Measurements from ENCODE around the gene S100A14. TPM values are rescaled to one million over a fixed set of nuclear protein-coding genes. Genes with fewer than 3 reads are reported as not detected.
"Not testable (repeated sequence)": the region's sequence is repeated elsewhere in the genome, so short reads cannot be mapped to it uniquely, and the experiment has no call there.

Gene S100A14
- total RNA-seq, 6 experiments from 2014 or later: 0.54 TPM; not detected in 5

DNA sequence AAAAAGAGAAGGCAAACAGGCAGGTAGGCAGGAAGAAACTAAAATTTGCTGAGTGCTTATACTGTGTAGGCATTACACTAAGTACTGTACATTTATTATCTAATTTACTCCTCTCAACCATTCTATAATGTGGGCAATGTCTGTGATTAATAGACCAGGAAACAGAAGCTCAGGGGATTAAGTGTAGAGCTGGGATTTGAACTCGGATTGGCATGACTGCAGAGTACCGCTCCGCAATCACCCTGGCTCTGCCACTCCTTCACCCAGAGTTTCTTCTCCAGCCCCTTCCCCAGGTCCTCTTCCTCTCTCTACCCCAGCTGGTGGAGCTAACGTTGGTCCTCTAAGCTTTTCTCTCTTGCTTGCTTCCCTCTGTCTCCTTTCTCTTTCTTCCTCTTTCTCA, 39.0 kb downstream of the S100A14 start:
- H3K9me3 Mint-ChIP-seq: no peaks in the 10 kb centered on the region

DNA sequence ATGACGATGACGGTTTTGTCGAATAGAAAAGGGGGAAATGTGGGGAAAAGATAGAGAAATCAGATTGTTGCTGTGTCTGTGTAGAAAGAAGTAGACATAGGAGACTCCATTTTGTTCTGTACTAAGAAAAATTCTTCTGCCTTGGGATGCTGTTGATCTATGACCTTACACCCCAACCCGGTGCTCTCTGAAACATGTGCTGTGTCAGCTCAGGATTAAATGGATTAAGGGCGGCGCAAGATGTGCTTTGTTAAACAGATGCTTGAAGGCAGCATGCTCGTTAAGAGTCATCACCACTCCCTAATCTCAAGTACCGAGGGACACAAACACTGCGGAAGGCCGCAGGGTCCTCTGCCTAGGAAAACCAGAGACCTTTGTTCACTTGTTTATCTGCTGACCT, 40.6 kb downstream of the S100A14 start:
- H3K36me3 Mint-ChIP-seq (ENCODE audit: low read depth); H3K27me3 Mint-ChIP-seq (ENCODE audit: insufficient read depth); H3K4me3 Mint-ChIP-seq; H3K27ac Mint-ChIP-seq; H3K9me3 Mint-ChIP-seq; DNase-seq: not testable (repeated sequence)
- H3K4me1 Mint-ChIP-seq (ENCODE audit: low read depth): peaks cover 48% of the 10 kb centered on the region

More for the DNA sequence above, 39.0 kb downstream of the S100A14 start:
- TF ChIP-seq, protein P1, sequence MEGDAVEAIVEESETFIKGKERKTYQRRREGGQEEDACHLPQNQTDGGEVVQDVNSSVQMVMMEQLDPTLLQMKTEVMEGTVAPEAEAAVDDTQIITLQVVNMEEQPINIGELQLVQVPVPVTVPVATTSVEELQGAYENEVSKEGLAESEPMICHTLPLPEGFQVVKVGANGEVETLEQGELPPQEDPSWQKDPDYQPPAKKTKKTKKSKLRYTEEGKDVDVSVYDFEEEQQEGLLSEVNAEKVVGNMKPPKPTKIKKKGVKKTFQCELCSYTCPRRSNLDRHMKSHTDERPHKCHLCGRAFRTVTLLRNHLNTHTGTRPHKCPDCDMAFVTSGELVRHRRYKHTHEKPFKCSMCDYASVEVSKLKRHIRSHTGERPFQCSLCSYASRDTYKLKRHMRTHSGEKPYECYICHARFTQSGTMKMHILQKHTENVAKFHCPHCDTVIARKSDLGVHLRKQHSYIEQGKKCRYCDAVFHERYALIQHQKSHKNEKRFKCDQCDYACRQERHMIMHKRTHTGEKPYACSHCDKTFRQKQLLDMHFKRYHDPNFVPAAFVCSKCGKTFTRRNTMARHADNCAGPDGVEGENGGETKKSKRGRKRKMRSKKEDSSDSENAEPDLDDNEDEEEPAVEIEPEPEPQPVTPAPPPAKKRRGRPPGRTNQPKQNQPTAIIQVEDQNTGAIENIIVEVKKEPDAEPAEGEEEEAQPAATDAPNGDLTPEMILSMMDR (IDR thresholded peaks at IDR 0.05): no peak
- no peaks in the 10 kb centered on the region; the same call in 1 of the 2 replicates for H3K27me3 Mint-ChIP-seq (ENCODE audit: insufficient read depth)
- no peak overlapping the region for H3K4me3 Mint-ChIP-seq
- H3K27ac Mint-ChIP-seq: no peak overlapping the region
- no peaks in the 10 kb centered on the region for H3K36me3 Mint-ChIP-seq (ENCODE audit: low read depth)
- no peak for DNase-seq
- H3K4me1 Mint-ChIP-seq (ENCODE audit: low read depth): peaks cover 40% of the 10 kb centered on the region

DNA sequence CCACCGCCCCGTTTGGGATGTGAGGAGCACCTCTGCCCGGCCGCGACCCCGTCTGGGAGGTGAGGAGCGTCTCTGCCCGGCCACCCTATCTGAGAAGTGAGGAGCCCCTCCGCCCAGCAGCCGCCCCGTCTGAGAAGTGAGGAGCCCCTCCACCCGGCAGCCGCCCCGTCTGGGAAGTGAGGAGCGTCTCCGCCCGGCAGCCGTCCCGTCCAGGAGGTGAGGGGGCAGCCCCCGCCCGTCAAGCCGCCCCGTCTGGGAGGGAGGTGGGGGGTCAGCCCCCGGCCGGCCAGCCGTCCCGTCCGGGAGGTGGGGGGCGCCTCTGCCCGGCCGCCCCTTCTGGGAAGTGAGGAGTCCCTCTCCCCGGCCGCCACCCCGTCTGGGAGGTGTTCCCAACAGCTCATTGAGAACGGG, 41.0 kb downstream of the S100A14 start:
- H3K4me1 Mint-ChIP-seq (ENCODE audit: low read depth): peaks cover 48% of the 10 kb centered on the region
- not testable (repeated sequence) for H3K4me3 Mint-ChIP-seq

DNA sequence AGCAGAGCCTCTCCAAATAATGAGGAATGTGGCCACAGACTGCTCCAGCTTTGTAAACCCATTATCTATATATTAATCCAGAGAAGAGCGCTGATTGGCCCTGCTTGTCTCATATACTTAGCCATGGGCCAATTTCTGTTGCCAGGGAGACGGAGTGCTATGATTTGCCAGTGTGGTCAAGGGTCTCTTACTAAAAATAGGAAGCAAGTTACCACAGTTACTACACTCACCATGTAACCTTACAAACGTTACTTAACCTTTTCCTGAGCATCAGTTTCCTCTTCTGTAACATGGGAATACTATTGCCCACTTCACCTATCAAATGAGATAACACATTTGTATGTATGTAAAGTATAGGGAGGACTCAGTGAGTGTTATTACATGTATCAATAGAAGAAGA, 42.8 kb downstream of the S100A14 start:
- peak overlapping the region; percentile 79 for H3K27ac Mint-ChIP-seq
- TF ChIP-seq, protein P1 (IDR thresholded peaks at IDR 0.05): no peak
- no peaks in the 10 kb centered on the region for H3K36me3 Mint-ChIP-seq (ENCODE audit: low read depth)
- H3K4me1 Mint-ChIP-seq (ENCODE audit: low read depth): peaks cover 51% of the 10 kb centered on the region
- no peaks in the 10 kb centered on the region; the same call in 1 of the 2 replicates for H3K27me3 Mint-ChIP-seq (ENCODE audit: insufficient read depth)
- H3K9me3 Mint-ChIP-seq: no peaks in the 10 kb centered on the region
- H3K4me3 Mint-ChIP-seq: peak overlapping the region; percentile 60
- DNase-seq: no peak

More for the DNA sequence above, 41.0 kb downstream of the S100A14 start:
- not testable (repeated sequence) for H3K27ac Mint-ChIP-seq; H3K27me3 Mint-ChIP-seq (ENCODE audit: insufficient read depth); H3K9me3 Mint-ChIP-seq; DNase-seq; H3K36me3 Mint-ChIP-seq (ENCODE audit: low read depth)

DNA sequence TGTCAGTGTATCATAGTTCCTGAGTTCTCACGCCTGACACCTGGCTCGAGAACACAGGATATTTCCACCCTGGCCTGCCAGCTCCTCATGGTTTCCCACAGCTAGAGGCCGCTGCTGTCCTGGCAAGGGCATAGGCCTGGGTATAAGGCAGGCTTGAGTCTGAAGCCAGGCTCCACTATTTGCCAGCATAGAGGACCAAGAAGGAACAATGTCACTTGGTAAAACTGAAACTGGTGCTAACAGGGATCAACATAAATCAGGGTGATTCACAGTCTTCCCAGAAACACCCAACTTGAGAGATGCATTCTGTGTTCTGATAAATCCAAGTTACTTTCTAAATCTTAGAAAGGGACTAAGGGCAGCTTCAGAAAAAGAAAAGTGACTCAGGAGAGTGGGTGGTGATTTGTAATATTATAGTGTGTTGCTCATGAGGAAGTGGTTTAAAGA, 43.5 kb downstream of the S100A14 start:
- TF ChIP-seq, protein P1 (IDR thresholded peaks at IDR 0.05): peak; percentile 92
- peak; percentile 85 for DNase-seq
- peak overlapping the region; percentile 79 for H3K27ac Mint-ChIP-seq
- H3K9me3 Mint-ChIP-seq: no peaks in the 10 kb centered on the region
- H3K36me3 Mint-ChIP-seq (ENCODE audit: low read depth): no peaks in the 10 kb centered on the region
- no peaks in the 10 kb centered on the region; the same call in 1 of the 2 replicates for H3K27me3 Mint-ChIP-seq (ENCODE audit: insufficient read depth)
- H3K4me3 Mint-ChIP-seq: peak overlapping the region; percentile 60
- peaks cover 51% of the 10 kb centered on the region for H3K4me1 Mint-ChIP-seq (ENCODE audit: low read depth)

GRCh38 chr1:153571706-153572105, 44.4 kb downstream of the S100A14 start:
- no peak overlapping the region for H3K4me3 Mint-ChIP-seq
- TF ChIP-seq, protein P1 (IDR thresholded peaks at IDR 0.05): no peak
- no peaks in the 10 kb centered on the region for H3K9me3 Mint-ChIP-seq
- H3K4me1 Mint-ChIP-seq (ENCODE audit: low read depth): peaks cover 55% of the 10 kb centered on the region
- peak overlapping the region; percentile 79 for H3K27ac Mint-ChIP-seq
- no peaks in the 10 kb centered on the region; the same call in 1 of the 2 replicates for H3K27me3 Mint-ChIP-seq (ENCODE audit: insufficient read depth)
- no peak for DNase-seq
- no peaks in the 10 kb centered on the region for H3K36me3 Mint-ChIP-seq (ENCODE audit: low read depth)

All from HFFc6 (cell line).